NCI-H2196 treated with DMSO at 0.1 percent for 48 hours (cell line): ENCODE results near the gene SLX4IP.
"Not testable (repeated sequence)": the region's sequence is repeated elsewhere in the genome, so short reads cannot be mapped to it uniquely, and the experiment has no call there.

Experiments used
- DNase-seq: peaks from one replicate; lab custom pipeline; 2025; ENCODE audit not compliant: unreplicated experiment; lab: John Stamatoyannopoulos, UW

The SLX4IP gene

DNA sequence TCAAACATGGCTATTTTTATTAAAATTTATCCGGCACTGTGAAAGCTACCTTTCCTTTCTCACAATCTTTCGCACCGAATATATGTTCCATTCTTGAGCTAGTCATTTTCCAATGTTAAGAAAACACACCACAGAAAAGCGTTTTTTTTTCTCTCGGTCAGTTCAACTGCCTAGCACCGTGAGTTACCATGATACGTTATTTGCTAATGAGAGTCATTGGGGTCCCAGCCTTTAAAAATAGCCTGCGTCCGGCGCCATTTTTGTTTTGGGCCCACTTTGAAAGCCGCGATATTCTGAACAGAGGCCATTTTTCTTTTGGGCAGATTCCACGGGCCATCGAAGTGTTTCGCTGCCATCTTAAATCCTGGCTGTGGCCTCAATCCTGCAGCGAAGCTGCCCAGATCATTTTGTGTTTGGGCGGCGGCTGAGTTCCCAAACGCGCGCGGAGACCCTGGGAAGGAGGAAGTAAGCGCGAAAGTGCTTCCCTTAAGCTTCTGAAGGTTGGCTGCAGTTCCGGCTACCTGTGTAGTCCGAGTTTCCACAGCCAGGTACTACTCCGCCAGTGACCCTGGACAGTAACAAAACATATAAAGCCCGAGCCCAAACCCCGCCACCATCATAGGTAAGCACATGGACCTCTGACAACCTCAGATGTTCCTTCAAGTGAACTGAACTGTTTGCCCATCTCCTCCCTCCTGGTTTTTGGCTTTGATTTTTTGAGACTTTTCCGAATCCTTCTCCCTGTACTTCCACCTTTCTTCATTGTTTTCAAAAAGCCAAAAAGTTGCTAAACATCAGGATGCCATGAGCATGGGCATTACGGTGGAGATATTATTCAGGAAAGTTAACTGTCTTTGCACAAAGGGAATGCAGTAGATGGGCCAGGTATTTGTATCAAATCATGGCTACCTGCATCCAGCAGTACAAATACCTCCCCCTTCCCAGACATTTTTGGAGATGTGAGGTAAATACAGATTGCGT is at the start of gene SLX4IP:
Gene SLX4IP, plus strand, starts transcription at position 474 of the 981 bp plus-strand sequence. CDS start 22,900 bp downstream, outside the sequence.
- peak; percentile 97 for DNase-seq

DNA sequence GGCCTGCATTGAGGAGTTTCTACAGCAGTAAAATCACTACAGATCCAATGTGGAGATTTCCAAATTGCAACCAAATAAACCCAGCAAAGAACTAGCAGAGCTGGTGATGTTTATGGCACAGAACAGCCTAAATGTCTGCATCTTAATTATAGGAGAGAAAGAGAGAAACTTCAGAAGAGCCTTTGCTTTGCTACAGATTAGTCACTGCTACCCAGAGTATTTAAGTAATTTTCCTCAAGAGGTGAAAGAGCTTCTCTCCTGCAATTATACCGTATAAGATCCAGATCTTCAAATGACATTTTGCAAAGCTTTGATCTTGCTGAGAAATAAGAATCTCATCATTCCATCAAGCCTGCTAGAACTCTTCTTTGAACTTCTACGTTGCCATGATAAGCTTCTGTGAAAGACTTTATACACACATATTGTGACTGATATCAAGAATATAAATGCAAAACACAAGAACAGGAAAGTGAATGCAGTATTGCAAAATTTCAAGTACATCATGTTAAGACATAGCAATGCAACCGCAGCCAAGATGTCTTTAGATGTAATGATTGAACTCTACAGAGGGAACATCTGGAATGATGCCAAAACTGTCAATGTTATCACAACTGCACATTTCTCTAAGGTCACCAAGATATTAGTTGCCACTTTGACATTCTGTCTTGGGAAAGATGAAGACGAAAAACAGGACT is 49.1 kb upstream of the SLX4IP start:
- no peak for DNase-seq

GRCh38 chr20:10387686-10388085 is 47.4 kb upstream of the SLX4IP start:
- no peak for DNase-seq

GRCh38 chr20:10388597-10388996 is 46.5 kb upstream of the SLX4IP start:
- DNase-seq = no peak

DNA sequence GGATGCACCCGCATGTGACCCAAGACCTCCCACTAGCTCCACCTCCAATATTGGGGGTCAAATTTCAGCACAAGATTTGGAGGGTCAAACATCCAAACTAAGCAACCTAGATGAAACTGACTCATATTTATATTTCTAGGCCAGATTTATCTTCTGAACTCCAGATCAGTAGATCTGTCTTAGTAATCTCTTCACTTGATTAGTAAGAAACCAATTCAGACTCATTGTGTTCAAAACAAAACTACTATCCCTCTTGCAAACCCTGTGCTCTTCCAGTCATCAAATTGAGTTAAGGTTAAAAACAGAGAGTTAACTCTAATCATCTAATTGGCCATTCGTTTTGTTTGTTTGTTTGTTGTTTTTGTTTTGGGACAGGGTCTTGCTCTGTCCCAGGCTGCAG is 44.4 kb upstream of the SLX4IP start:
- no peak for DNase-seq

DNA sequence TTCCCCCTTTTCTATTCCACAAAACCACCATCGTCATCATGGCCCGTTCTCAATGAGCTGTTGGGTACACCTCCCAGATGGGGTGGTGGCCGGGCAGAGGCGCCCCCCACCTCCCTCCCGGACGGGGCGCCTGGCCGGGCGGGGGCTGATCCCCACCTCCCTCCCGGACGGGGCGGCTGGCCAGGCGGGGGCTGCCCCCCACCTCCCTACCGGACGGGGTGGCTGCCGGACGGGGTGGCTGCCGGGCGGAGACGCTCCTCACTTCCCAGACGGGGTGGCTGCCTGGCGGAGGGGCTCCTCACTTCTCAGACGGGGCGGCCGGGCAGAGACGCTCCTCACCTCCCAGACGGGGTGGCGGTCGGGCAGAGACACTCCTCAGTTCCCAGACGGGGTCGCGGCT is 40.4 kb upstream of the SLX4IP start:
- not testable (repeated sequence) for DNase-seq

DNA sequence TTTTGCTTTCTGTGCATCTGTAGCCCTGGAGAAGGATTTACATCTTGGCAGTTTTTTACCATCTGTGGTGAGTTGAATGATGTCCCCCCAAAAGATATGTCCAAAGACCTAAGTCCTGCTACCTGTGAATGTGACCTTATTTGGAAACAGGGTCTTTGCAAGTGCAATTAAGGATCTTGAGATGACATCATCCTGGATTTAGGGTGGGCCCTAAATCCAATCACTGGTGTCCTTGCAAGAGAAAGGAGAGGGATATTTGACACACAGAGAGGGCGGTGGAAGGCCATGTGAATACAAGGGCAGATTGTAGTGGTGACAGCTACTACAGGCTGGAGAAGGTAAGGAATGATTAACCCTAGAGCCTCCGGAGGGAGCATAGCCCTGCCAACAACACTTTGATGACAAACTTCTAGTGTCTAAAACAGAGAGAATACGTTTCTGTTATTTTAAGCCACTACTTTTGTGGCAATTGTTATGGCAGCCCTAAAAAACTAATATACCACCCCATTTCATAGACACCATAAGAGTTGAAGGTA is 36.2 kb upstream of the SLX4IP start:
- no peak for DNase-seq

DNA sequence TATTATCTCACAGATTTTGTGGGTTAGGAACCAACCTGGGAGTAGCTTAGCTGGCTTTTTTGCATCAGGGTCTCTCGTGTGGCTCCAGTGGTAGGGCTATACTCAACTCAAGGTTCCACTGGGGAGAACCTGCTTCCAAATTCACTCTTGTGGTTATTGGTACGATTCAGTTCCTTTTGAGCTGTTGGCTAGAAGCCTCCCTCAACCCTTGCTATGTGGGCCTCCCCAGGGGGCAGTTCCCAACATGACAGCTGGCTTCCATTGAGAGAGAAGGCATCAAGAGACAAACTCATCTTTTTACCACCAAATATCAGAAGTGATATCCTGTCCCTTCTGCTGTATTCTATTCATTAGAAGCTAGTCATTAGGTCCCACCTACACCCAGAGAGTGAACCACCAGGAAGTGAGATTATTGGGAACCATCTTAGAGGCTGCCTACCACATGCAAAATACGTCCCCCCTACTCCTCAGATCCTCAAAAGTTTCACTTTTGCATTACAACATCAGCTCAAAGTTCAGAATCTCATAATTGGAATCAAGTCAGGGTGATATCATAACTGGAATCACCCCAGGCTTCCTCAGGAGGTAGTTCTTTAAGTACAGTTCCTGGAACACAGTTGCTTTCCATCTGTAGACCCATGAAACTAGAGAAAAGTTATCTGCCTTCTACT is 32.0 kb upstream of the SLX4IP start:
- no peak for DNase-seq

GRCh38 chr20:10404023-10404628 is 31.0 kb upstream of the SLX4IP start:
- no peak for DNase-seq

GRCh38 chr20:10404959-10405530 is 30.1 kb upstream of the SLX4IP start:
- DNase-seq = no peak

GRCh38 chr20:10408108-10408813 is 26.8 kb upstream of the SLX4IP start:
- DNase-seq = no peak

GRCh38 chr20:10411673-10412072 is 23.4 kb upstream of the SLX4IP start:
- no peak for DNase-seq

DNA sequence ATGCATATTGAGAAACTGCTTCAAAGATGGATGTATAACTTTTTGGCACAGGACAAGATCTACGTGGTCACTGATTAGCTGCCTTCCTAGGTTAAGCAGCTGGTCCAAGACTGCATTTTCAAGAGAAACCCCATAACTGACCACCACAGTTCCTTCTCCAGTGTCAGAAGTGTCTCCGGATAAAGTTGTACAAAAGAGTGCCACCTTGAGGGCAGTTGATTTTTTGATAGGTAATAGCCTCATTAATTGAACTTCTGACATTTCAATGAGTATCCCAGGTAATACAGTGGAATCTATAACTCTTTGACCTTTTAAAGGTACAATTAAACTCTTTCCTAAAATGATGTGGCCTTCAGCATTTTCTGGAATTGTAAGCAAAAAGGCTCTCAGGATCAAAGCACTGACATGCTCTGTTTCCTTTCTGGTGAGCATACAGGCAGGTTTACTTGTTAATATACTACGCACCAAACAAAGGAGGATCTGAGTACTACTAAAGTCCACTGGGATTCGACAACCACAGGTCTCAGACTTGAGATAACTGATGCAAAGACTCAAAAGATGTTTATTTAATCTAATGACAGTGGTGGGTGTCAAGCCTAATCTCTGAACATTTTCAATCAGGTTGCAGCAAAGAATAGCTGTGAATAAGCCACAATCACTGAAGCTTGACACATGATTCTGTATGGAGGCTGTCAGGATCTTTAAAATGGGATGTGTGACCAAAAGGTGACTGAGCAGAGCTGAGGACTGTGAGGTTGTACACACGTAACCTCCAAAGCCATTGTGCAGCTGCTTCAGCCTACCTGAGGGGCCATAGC is 22.3 kb upstream of the SLX4IP start:
- no peak for DNase-seq

- no peak for DNase-seq
These were observed 20.0 kb upstream of the SLX4IP start for GRCh38 chr20:10415013-10415650.

DNA sequence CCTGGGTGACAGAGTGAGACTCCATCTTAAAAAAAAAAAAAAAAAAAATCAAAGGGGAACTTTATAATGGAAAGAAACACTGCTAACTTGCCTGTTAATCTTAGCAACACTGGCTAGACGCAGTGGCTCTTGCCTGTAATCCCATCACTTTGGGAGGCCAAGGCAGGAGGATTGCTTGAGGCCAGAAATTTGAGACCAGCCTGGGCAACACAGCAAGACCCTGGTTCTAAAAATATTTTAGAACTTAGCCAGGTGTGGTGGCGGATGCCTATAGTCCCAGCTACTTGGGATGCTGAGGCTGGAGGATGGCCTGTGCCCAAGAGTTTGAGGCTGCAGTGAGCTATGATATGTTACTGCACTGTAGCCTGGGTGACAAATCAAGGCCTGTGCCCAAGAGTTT is 17.9 kb upstream of the SLX4IP start:
- DNase-seq = not testable (repeated sequence)

- DNase-seq = no peak
These were observed 15.5 kb upstream of the SLX4IP start for GRCh38 chr20:10419550-10420133.

DNA sequence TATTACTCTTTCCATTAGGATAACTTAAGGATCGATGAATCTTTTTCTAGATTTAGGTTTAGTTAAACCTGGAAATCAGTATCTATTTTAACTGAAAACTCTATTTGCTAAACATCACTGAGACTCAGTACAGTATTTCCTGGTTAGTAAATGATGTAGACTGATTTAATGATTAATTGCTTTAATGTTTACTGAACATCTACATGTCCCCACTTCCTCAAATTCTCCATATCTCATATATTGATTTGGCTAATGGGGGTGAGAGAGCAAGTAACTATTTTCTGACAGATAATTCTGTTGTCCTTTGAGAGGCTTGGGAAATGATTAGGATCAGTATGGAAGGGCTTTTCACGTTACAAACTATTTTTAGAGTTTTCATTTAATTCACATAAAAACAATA is 11.4 kb upstream of the SLX4IP start:
- no peak for DNase-seq

- DNase-seq = peak; percentile 33
These were observed 7.9 kb upstream of the SLX4IP start for GRCh38 chr20:10427060-10427692.
